ENCODE measurements around the gene KCNS1. TPM values are rescaled to one million over a fixed set of nuclear protein-coding genes. Genes with fewer than 3 reads are reported as not detected.
A peak's percentile ranks its signal among the peaks of the same experiment; 100 is the strongest.

KCNS1 gene
- total RNA-seq, 1 donor from 2014 or later, result 0.55 TPM

DNA sequence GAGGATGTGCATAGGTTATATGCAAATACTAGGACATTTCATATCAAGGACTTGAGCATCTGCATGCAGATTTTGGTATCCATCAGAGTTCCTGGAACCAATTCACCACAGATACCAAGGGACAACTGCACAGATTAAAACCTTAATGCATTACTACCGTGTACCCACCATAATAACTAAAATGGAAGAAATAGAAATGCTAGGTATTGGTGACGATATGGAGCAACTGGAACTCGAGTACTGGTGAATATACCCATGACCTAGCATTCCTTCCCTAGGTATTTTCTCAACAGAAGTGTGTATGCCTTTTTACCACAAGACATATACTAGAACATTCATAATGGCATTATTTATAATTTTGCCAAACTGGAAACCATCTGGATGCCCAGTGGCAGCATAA is 18.5 kb downstream of the KCNS1 start:
- Mint-ChIP-seq H3K36me3 (ENCODE audit: low read depth) (peaks cover 20% of the 10 kb centered on the region), H3K27me3 (ENCODE audit: low read depth) (no peaks in the 10 kb centered on the region), H3K4me1 (ENCODE audit: low read depth) (peaks cover 5% of the 10 kb centered on the region), H3K27ac (ENCODE audit: unreplicated experiment) (no peak overlapping the region), H3K9me3 (ENCODE audit: low read depth) (peaks cover 3% of the 10 kb centered on the region), H3K4me3 (ENCODE audit: unreplicated experiment) (no peak overlapping the region)
- no peak for TF ChIP-seq CTCF (IDR thresholded peaks at IDR 0.05)
- DNase-seq (ENCODE audit: low spot score), result no peak

DNA sequence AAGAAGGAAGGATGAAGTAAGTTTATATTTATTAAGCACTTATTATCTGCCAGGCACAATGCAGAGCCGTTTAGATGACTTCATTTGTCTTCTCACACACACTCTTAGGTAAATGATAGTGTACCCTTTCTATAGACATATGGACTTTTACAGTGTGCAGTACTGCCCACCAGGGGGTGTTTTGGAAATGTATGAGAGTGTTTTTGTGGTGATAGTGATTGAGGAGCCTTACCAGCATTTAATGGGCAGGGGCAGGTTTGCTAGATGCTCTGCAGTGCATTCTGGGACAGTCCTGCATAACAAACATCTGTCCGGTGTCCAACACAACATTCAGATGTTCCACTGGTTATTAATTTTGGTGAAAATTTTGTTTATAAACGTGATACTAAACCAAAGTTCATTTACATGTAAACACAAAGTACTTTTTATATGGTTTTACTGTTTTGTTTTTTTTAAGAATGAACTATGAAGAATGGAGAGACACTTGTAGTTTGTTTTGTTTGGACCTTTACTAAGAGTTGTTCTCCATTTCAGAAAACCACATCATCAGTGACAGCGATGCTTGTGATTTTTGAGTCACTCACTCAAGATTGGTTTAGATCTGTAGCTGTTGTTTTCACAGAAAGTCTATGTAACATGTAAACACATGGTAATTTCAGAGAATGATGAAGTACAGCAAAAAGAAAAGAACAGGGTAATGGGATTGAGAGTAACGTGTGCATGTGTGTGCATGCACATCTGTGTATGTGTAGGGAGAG is 19.9 kb downstream of the KCNS1 start:
- H3K27me3 Mint-ChIP-seq (ENCODE audit: low read depth), result no peaks in the 10 kb centered on the region
- no peak overlapping the region for H3K27ac Mint-ChIP-seq (ENCODE audit: unreplicated experiment)
- peaks cover 3% of the 10 kb centered on the region for H3K9me3 Mint-ChIP-seq (ENCODE audit: low read depth)
- no peak for DNase-seq (ENCODE audit: low spot score)
- no peaks in the 10 kb centered on the region for H3K4me1 Mint-ChIP-seq (ENCODE audit: low read depth)
- H3K36me3 Mint-ChIP-seq (ENCODE audit: low read depth), result peaks cover 27% of the 10 kb centered on the region
- peak; percentile 77 for TF ChIP-seq CTCF (IDR thresholded peaks at IDR 0.05)
- no peak overlapping the region for H3K4me3 Mint-ChIP-seq (ENCODE audit: unreplicated experiment)

DNA sequence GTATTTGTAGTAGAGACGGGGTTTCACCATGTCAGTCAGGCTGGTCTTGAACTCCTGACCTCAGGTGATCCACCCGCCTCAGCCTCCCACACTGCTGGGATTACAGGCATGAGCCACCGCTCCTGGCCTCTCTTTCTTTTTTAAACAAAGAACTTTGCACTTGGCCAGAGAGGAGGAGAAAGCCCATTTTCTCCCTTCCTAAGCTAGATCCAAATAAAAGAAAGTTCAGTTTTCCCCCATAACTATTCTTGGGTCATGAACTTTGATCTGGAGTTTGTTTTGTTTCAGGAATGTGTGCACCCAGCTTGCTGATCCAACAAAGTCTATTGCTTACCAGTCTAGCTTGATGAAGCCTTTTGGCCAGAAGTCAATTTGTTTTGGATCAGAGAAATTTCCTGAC is 23.4 kb downstream of the KCNS1 start:
- Mint-ChIP-seq H3K36me3 (ENCODE audit: low read depth) (peaks cover 28% of the 10 kb centered on the region), H3K27ac (ENCODE audit: unreplicated experiment) (no peak overlapping the region), H3K27me3 (ENCODE audit: low read depth) (no peaks in the 10 kb centered on the region)

DNA sequence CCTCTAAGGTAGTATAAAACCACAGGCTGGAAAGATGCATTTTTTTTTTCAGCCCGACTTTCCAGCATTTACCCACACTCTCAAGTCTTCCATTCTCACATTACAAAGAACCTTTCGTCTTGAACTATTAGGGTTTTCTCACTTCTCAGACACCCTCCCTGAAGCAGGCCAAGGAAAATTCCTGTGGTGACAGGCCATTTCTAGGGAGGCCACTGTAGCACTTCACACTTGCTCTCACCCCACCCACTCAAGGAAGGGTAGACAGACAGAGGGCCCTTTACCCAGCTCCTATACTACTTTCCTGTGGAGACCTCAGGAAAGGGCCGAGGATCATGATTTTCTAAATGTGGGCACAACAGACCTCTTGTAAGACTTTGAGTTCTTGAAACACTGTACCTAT is 27.7 kb downstream of the KCNS1 start:
- no peak for TF ChIP-seq CTCF (IDR thresholded peaks at IDR 0.05)

More for the DNA sequence above, 23.4 kb downstream of the KCNS1 start:
- TF ChIP-seq CTCF (IDR thresholded peaks at IDR 0.05), result no peak
- Mint-ChIP-seq H3K4me1 (ENCODE audit: low read depth) (peaks cover 10% of the 10 kb centered on the region), H3K4me3 (ENCODE audit: unreplicated experiment) (no peak overlapping the region), H3K9me3 (ENCODE audit: low read depth) (peaks cover under 1% of the 10 kb centered on the region)
- no peak for DNase-seq (ENCODE audit: low spot score)

GRCh38 chr20:45072066-45072465 is 28.9 kb downstream of the KCNS1 start:
- peaks cover 19% of the 10 kb centered on the region for H3K36me3 Mint-ChIP-seq (ENCODE audit: low read depth)
- TF ChIP-seq CTCF (IDR thresholded peaks at IDR 0.05), result no peak

More for the DNA sequence above, 27.7 kb downstream of the KCNS1 start:
- no peak for DNase-seq (ENCODE audit: low spot score)
- Mint-ChIP-seq H3K4me1 (ENCODE audit: low read depth) (peaks cover 12% of the 10 kb centered on the region), H3K27me3 (ENCODE audit: low read depth) (no peaks in the 10 kb centered on the region), H3K9me3 (ENCODE audit: low read depth) (no peaks in the 10 kb centered on the region), H3K4me3 (ENCODE audit: unreplicated experiment) (no peak overlapping the region), H3K36me3 (ENCODE audit: low read depth) (peaks cover 20% of the 10 kb centered on the region), H3K27ac (ENCODE audit: unreplicated experiment) (peak overlapping the region; percentile 65)

More at GRCh38 chr20:45072066-45072465, 28.9 kb downstream of the KCNS1 start:
- Mint-ChIP-seq H3K27ac (ENCODE audit: unreplicated experiment) (no peak overlapping the region), H3K4me1 (ENCODE audit: low read depth) (peaks cover 12% of the 10 kb centered on the region), H3K4me3 (ENCODE audit: unreplicated experiment) (no peak overlapping the region), H3K9me3 (ENCODE audit: low read depth) (no peaks in the 10 kb centered on the region), H3K27me3 (ENCODE audit: low read depth) (no peaks in the 10 kb centered on the region)
- DNase-seq (ENCODE audit: low spot score), result no peak

All from chondrocyte (in vitro differentiated cells).